GM18519 (cell line): ENCODE results near the gene SMAD2.
"Not testable (repeated sequence)": the region's sequence is repeated elsewhere in the genome, so short reads cannot be mapped to it uniquely, and the experiment has no call there.

Experiments
- ATAC-seq: cut with Tn5 transposase; IDR thresholded peaks from one replicate; pipeline ENCODE4 v1.9.1; 2021; ENCODE audit warnings: mild to moderate bottlenecking, moderate library complexity; ENCODE audit not compliant: unreplicated experiment, low FRiP score

Gene SMAD2

GRCh38 chr18:47800756-47801155, 129.7 kb downstream of the SMAD2 start:
- no peak for ATAC-seq

GRCh38 chr18:47800248-47800647, 130.2 kb downstream of the SMAD2 start:
- ATAC-seq, result no peak

- ATAC-seq, result no peak
Observed at GRCh38 chr18:47799376-47799775, 131.1 kb downstream of the SMAD2 start.

DNA sequence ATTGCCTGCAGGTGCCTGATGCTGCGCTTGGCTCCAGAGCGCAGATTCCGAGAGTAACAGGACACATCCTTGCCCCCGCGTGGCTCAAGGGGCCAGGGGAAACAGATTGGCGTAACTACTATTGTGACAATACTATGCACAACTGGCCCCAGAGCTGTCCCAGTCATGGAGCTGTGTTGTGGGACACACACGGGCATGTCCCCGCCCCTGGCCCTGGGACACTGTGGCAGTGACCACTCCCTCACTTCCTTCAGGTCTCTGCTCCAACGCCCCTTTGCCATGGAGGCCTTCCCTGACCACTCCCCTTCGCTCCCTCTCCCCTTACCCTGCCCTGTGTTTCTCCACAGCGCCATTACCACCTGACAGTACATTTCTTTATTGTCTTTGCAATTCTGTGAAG, 132.1 kb downstream of the SMAD2 start:
- ATAC-seq, result no peak

DNA sequence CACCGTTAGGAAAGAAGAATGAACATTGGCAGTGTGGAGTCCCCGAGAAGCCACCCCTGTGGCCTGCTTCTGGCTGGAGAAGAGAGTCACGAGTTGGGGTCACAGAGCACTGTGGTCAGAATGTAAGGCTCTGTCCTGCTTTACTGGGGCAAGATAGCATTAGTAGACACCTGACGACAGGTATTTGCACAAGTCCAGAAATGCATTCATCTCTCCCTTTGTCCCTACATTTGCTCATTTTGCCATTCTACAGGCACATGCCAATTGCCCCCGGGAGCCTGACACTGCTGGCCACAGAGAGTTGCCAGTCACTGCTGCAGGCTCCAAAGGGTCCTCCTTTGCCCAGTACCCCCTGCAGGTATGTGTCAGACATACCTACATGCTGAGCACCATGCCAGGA, 133.3 kb downstream of the SMAD2 start:
- ATAC-seq, result no peak

- no peak for ATAC-seq
Observed at GRCh38 chr18:47795434-47795814, 135.0 kb downstream of the SMAD2 start.

GRCh38 chr18:47794725-47795433, 135.6 kb downstream of the SMAD2 start:
- no peak for ATAC-seq

- no peak for ATAC-seq
Observed at GRCh38 chr18:47793609-47794008, 136.8 kb downstream of the SMAD2 start.

DNA sequence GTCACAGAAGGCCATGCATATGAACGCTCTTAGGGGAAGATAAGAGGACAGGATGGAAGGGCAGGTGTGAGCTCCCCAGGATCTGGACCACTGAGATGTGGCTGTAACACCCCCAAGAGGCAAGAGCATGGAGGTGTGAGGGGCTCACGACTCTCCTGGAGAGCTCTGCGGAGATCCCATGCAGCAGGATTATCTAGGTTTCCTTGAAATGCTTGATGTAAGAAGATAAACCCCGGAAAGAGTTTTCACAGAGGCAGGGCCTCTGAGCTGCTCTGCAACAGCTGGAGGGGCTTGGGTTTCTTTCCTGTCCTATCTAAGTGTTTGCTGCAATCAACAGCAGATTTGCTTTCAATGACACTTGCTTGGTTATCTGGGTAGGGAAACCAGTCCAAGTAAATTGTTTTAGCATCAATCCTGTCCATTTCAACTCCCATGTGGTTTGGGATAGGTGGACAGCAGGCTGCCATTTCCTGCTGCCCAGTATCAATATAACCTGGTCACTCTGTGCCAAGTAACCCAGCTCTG, 138.9 kb downstream of the SMAD2 start:
- ATAC-seq, result no peak

- ATAC-seq, result no peak
Observed at GRCh38 chr18:47790036-47790435, 140.4 kb downstream of the SMAD2 start.

DNA sequence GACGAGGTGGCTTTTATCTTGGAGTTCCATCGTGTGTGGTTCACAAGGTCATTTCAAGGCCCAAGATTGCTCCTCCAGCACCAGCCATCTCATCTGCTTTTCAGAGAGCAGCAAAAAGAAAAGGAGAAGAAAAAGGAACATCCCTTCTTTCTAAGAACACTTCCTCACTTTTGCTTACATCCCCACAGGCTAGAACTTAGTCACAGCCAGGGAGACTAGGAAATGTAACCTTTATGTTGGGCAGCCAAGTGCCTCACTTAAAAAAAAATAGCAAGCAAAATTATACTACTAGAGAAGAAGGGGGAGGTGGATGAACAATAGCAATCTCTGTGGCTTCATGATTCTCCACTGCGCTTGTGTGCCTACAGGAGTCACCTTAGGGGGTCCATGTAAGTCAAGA, 141.8 kb downstream of the SMAD2 start:
- no peak for ATAC-seq

- ATAC-seq, result no peak
Observed at GRCh38 chr18:47781561-47781960, 148.9 kb downstream of the SMAD2 start.

- ATAC-seq, result no peak
Observed at GRCh38 chr18:47780011-47780725, 150.3 kb downstream of the SMAD2 start.

GRCh38 chr18:47779381-47779780, 151.1 kb downstream of the SMAD2 start:
- ATAC-seq, result no peak

- ATAC-seq, result no peak
Observed at GRCh38 chr18:47777626-47778025, 152.8 kb downstream of the SMAD2 start.

- no peak for ATAC-seq
Observed at GRCh38 chr18:47775961-47776360, 154.5 kb downstream of the SMAD2 start.

DNA sequence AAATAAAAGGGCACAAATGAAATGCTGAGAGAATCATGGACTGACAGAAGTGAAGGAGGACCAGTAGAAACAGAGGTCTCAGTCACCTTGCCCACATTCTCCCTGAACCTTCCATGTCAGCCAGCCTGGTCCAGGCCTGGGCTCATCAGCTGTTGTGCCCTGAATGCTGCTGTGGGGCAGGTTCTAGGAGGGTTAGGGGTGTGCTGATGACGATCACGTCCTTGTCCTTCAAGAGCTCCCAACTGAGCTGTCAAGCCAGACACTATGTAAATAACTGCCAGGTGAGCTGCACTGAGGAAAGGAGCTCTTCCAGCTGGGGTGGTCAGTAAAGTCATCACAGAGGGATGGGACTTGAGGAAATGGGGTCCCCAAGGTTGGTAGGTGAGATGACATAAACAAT, 156.5 kb downstream of the SMAD2 start:
- ATAC-seq, result no peak

DNA sequence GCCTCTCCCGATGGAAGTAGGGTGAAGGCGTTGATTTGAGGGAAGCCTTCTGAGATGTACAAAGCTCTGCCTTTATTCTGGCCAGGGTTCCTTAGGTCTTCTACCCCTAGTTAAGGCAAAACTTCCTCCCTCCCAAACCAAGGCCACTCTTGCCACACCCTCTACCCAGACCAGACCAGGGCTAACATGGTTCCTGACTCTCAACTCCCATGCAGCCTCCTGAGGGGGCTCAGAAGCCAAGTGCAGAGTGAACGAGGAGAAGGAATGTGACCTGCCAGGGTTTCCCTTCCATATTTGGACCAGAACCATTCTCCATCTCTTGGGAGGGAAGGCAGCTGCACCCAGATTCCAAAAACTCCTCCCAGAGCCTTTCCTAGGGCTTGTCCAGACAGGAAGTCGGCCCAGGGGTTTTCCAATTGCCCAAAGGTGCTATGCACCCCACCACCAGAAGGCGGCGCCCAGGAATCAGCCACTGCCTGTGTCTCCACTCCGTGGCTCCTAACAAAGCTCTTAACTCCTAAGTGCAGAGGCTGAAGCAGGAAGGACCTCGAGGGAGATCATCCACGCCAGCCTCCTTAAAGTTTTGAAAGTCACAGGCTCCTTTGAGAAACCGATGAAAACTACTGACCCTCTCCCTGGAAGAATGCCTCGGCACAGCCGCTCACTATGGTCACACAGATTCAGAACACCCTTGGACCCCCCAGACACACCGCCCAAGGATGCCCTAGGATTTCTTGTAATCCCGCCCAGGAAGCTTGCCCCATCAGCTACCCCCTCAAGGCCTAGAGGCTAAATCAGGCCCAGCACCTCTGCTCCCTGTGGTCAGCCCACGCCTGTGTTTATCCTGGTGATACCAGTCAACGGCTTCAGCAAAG, 157.8 kb downstream of the SMAD2 start:
- no peak for ATAC-seq

GRCh38 chr18:47771922-47772321, 158.5 kb downstream of the SMAD2 start:
- ATAC-seq, result no peak

- no peak for ATAC-seq
Observed at GRCh38 chr18:47767699-47768098, 162.8 kb downstream of the SMAD2 start.

DNA sequence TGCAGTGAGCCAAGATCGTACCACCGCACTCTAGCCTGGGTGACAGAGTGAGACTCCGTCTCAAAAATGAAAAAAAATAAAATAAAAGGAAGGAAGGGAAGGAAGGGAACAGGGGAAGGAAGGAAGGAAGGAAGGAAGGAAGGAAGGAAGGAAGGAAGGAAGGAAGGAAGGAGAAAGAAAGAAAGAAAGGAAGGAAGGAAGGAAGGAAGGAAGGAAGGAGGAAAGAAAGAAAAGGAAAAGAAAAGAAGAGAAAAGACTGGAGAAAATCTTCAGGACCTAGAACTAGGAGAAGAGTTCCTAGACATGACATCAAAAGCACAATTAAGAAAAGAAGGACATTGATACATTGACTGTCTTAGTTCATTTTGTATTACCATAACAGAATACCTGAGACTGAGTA, 163.3 kb downstream of the SMAD2 start:
- ATAC-seq, result not testable (repeated sequence)
